GM21529 (cell line): ENCODE measurements around the gene RALGPS1.

Source experiments
- ATAC-seq: cut with Tn5 transposase; IDR thresholded peaks from one replicate; pipeline ENCODE4 v1.9.1; 2021; ENCODE audit not compliant: unreplicated experiment

The RALGPS1 gene

GRCh38 chr9:126904586-126904985, 10.0 kb upstream of the RALGPS1 start:
- no peak for ATAC-seq

GRCh38 chr9:126906091-126906490, 8.5 kb upstream of the RALGPS1 start:
- no peak for ATAC-seq

- no peak for ATAC-seq
These were observed 7.5 kb upstream of the RALGPS1 start for GRCh38 chr9:126907058-126907457.

GRCh38 chr9:126915281-126915816, 767 bp downstream of the RALGPS1 start:
- ATAC-seq, result peak; percentile 5

- no peak for ATAC-seq
These were observed 1.4 kb downstream of the RALGPS1 start for GRCh38 chr9:126915846-126916543.

GRCh38 chr9:126916909-126917308, 2.3 kb downstream of the RALGPS1 start:
- no peak for ATAC-seq

- no peak for ATAC-seq
These were observed 4.6 kb downstream of the RALGPS1 start for GRCh38 chr9:126919193-126919592.

- ATAC-seq, result no peak
These were observed 11.3 kb downstream of the RALGPS1 start for GRCh38 chr9:126925876-126926275.

GRCh38 chr9:126926364-126926763, 11.8 kb downstream of the RALGPS1 start:
- ATAC-seq, result no peak

- no peak for ATAC-seq
These were observed 12.8 kb downstream of the RALGPS1 start for GRCh38 chr9:126927419-126927818.

- no peak for ATAC-seq
These were observed 18.3 kb downstream of the RALGPS1 start for GRCh38 chr9:126932871-126933321.

- ATAC-seq, result no peak
These were observed 18.9 kb downstream of the RALGPS1 start for GRCh38 chr9:126933334-126933980.

GRCh38 chr9:126934441-126934840, 19.9 kb downstream of the RALGPS1 start:
- ATAC-seq, result no peak

- no peak for ATAC-seq
These were observed 21.0 kb downstream of the RALGPS1 start for GRCh38 chr9:126935630-126936029.

- ATAC-seq, result no peak
These were observed 22.9 kb downstream of the RALGPS1 start for GRCh38 chr9:126937444-126937843.

- ATAC-seq, result no peak
These were observed 23.7 kb downstream of the RALGPS1 start for GRCh38 chr9:126938327-126938726.

- no peak for ATAC-seq
These were observed 25.2 kb downstream of the RALGPS1 start for GRCh38 chr9:126939821-126940221.

- no peak for ATAC-seq
These were observed 27.8 kb downstream of the RALGPS1 start for GRCh38 chr9:126942399-126942798.

- no peak for ATAC-seq
These were observed 31.1 kb downstream of the RALGPS1 start for GRCh38 chr9:126945682-126946081.

- no peak for ATAC-seq
These were observed 32.9 kb downstream of the RALGPS1 start for GRCh38 chr9:126947529-126947928.

GRCh38 chr9:126952205-126952977, 37.8 kb downstream of the RALGPS1 start:
- ATAC-seq, result no peak
